Lower lobe of right lung (tissue), 2 donors: ENCODE data around the gene XKR7. TPM values are rescaled to one million over a fixed set of nuclear protein-coding genes. Genes with fewer than 3 reads are reported as not detected.
A peak's percentile ranks its signal among the peaks of the same experiment; 100 is the strongest.
"Not testable (repeated sequence)": the region's sequence is repeated elsewhere in the genome, so short reads cannot be mapped to it uniquely, and the experiment has no call there.

ENCODE experiments used
- ATAC-seq, 2 donors: fragments of 200-7000 bp; cut with Tn5 transposase; one replicate each; pipeline ENCODE4 v1.9.1; 2020 to 2022; ENCODE audit warnings: mild to moderate bottlenecking in 2 of 2, moderate library complexity in 2 of 2
- DNase-seq: peaks from one replicate; pipeline ENCODE4 v3.0.0-alpha.2; 2020
- H3K27ac ChIP-seq: fragments of 200-600 bp; one replicate; pipeline ENCODE4 v1.8.0; 2022
- H3K27me3 ChIP-seq: fragments of 200-600 bp; one replicate; pipeline ENCODE4 v1.8.0; 2022; ENCODE audit warnings: low read depth
- H3K36me3 ChIP-seq: fragments of 200-600 bp; one replicate; pipeline ENCODE4 v1.8.0; 2022; ENCODE audit warnings: mild to moderate bottlenecking
- H3K4me1 ChIP-seq: fragments of 200-600 bp; one replicate; pipeline ENCODE4 v1.8.0; 2022
- H3K4me3 ChIP-seq: fragments of 200-600 bp; one replicate; pipeline ENCODE4 v1.8.0; 2022; ENCODE audit warnings: mild to moderate bottlenecking
- H3K9me3 ChIP-seq: fragments of 200-600 bp; one replicate; pipeline ENCODE4 v1.8.0; 2022
- intact Hi-C: fragments of 100-400 bp; cut with DNase I; formaldehyde crosslinking; loops from one replicate; pipeline ENCODE4 v1.11.0; 2022
- total RNA-seq: library from RNA; stranded (reverse); fragmentation: NEBNext Ultra II Directional; extraction: Animal tissue kit (Norgen Biotek cat#: 25700); gene quantifications from one replicate; pipeline ENCODE4 v1.2.1, GENCODE V29; 2021
- TF ChIP-seq, protein P1 (sequence below): fragments of 200-600 bp; IDR thresholded peaks from one replicate; pipeline ENCODE4 v1.8.0; 2022; ENCODE audit warnings: antibody characterized with exemption, mild to moderate bottlenecking
- donor health status: DM: no; HTN: yes; CAD: no; lungs with severe emphysema.

The XKR7 gene
- total RNA-seq, 1 donor from 2014 or later, result 0.06 TPM

DNA sequence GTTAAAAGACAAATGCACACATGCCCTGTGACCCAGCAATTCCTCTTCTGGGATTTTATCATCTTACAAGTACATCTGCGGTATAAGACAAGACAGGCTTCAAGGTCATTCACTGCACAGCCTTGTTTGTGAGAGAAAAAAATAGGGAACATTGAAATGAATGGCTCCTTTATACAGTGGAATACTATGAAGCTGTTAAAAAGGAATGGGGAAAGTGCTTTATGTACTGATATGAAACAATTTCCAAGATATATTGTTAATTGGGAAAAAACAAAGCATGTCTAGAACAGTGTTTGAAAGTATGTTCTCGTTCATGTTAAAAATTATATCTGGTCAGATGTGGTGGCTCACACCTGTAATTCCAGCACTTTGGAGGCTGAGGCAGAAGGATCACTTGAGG lies 41.5 kb upstream of the XKR7 start:
- no peak for ATAC-seq
- intact Hi-C loops, result no loop called here

GRCh38 chr20:31927627-31928159 lies 40.3 kb upstream of the XKR7 start:
- intact Hi-C loops, result no loop called here
- no peak for DNase-seq
- Histone ChIP-seq H3K4me3 (no peak overlapping the region), H3K4me1 (no peaks in the 10 kb centered on the region), H3K27ac (no peak overlapping the region), H3K9me3 (no peaks in the 10 kb centered on the region), H3K36me3 (no peaks in the 10 kb centered on the region), H3K27me3 (no peaks in the 10 kb centered on the region)
- TF ChIP-seq, protein P1, sequence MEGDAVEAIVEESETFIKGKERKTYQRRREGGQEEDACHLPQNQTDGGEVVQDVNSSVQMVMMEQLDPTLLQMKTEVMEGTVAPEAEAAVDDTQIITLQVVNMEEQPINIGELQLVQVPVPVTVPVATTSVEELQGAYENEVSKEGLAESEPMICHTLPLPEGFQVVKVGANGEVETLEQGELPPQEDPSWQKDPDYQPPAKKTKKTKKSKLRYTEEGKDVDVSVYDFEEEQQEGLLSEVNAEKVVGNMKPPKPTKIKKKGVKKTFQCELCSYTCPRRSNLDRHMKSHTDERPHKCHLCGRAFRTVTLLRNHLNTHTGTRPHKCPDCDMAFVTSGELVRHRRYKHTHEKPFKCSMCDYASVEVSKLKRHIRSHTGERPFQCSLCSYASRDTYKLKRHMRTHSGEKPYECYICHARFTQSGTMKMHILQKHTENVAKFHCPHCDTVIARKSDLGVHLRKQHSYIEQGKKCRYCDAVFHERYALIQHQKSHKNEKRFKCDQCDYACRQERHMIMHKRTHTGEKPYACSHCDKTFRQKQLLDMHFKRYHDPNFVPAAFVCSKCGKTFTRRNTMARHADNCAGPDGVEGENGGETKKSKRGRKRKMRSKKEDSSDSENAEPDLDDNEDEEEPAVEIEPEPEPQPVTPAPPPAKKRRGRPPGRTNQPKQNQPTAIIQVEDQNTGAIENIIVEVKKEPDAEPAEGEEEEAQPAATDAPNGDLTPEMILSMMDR, result no peak
- ATAC-seq, result no peak

More for the DNA sequence above, 41.5 kb upstream of the XKR7 start:
- Histone ChIP-seq H3K27me3 (no peaks in the 10 kb centered on the region), H3K4me1 (no peaks in the 10 kb centered on the region), H3K36me3 (no peaks in the 10 kb centered on the region), H3K27ac (no peak overlapping the region), H3K4me3 (no peak overlapping the region), H3K9me3 (no peaks in the 10 kb centered on the region)
- TF ChIP-seq, protein P1, result no peak
- DNase-seq, result no peak

GRCh38 chr20:31929631-31930030 lies 38.3 kb upstream of the XKR7 start:
- H3K9me3 ChIP-seq, ATAC-seq, DNase-seq, H3K4me1 ChIP-seq, intact Hi-C loops, H3K4me3 ChIP-seq, H3K27me3 ChIP-seq, H3K36me3 ChIP-seq, H3K27ac ChIP-seq: not testable (repeated sequence)

DNA sequence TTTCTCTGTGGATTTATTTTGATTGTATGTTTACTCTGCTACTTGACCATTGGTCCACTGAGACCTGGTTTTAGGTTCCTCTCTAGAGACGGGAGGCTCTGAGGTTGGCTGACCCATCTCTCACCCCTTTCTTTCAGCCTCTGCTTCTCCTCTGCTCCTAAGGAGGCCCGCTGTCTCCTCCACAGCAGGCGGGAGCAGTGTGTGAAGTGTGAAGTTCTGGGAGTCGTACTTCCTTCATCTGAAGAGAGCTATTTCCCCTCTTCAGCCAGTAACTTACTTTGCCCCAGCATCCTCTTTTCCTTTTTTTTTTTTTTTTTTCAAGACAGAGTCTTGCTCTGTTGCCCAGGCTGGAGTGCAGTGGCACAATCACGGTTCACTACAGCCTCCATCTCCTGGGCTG lies 37.2 kb upstream of the XKR7 start:
- H3K27me3 ChIP-seq, result no peaks in the 10 kb centered on the region

GRCh38 chr20:31933698-31934097 lies 34.3 kb upstream of the XKR7 start:
- intact Hi-C loops, result no loop called here
- no peaks in the 10 kb centered on the region for H3K27me3 ChIP-seq
- H3K36me3 ChIP-seq, result no peaks in the 10 kb centered on the region
- no peak overlapping the region for H3K4me3 ChIP-seq
- H3K9me3 ChIP-seq, result no peaks in the 10 kb centered on the region
- ATAC-seq (peak in 1 of 2 donors; percentile 16), DNase-seq (no peak)
- H3K27ac ChIP-seq, result no peak overlapping the region
- TF ChIP-seq, protein P1, result no peak
- no peaks in the 10 kb centered on the region for H3K4me1 ChIP-seq

More for the DNA sequence above, 37.2 kb upstream of the XKR7 start:
- DNase-seq (no peak), ATAC-seq (peak; percentile 14 to 69)
- no peak overlapping the region for H3K4me3 ChIP-seq
- no peaks in the 10 kb centered on the region for H3K4me1 ChIP-seq
- TF ChIP-seq, protein P1, result no peak
- H3K27ac ChIP-seq, result no peak overlapping the region
- intact Hi-C loops, result no loop called here
- no peaks in the 10 kb centered on the region for H3K36me3 ChIP-seq
- no peaks in the 10 kb centered on the region for H3K9me3 ChIP-seq

DNA sequence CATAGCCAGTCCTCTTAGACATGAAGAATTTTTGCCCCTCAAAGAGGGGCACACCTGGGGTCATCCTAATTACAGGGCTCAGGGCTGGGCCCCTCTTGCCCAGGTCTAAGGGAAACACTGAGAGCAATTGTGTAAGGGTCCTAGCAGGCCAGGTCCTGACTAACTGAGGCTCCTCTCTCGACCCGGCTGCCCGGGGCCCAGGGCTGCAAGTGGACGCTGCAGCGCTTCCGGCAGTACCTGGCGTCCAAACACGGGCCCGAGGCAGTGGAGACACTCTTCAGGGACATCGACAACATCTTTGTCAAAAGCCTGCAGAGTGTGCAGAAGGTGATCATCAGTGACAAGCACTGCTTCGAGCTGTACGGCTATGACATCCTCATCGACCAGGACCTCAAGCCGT lies 33.5 kb upstream of the XKR7 start:
- H3K36me3 ChIP-seq, result no peaks in the 10 kb centered on the region
- ATAC-seq (no peak), DNase-seq (no peak)
- H3K27me3 ChIP-seq, result no peaks in the 10 kb centered on the region
- no peak overlapping the region for H3K27ac ChIP-seq
- H3K9me3 ChIP-seq, result no peaks in the 10 kb centered on the region
- H3K4me1 ChIP-seq, result no peaks in the 10 kb centered on the region
- TF ChIP-seq, protein P1, result no peak
- H3K4me3 ChIP-seq, result no peak overlapping the region
- intact Hi-C loops, result no loop called here
